HFF-Myc (cell line): ENCODE results near the gene SARNP.

ENCODE experiments used
- DNase-seq: peaks from one replicate; pipeline ENCODE4 v3.0.0-alpha.2; 2011; ENCODE audit warnings: low read depth; ENCODE audit errors: extremely low read depth
- H3K4me3 ChIP-seq: replicated peaks from 2 replicates; pipeline ENCODE4 v1.5.1; 2011; ENCODE audit warnings: low read depth, mild to moderate bottlenecking, control low read depth, low read length
- TF ChIP-seq, protein P1 (sequence below): IDR thresholded peaks from 2 replicates; pipeline ENCODE4 v1.5.1; 2012; ENCODE audit warnings: mild to moderate bottlenecking, low read depth, low read length, control low read depth; ENCODE audit errors: missing control alignments

The SARNP gene

DNA sequence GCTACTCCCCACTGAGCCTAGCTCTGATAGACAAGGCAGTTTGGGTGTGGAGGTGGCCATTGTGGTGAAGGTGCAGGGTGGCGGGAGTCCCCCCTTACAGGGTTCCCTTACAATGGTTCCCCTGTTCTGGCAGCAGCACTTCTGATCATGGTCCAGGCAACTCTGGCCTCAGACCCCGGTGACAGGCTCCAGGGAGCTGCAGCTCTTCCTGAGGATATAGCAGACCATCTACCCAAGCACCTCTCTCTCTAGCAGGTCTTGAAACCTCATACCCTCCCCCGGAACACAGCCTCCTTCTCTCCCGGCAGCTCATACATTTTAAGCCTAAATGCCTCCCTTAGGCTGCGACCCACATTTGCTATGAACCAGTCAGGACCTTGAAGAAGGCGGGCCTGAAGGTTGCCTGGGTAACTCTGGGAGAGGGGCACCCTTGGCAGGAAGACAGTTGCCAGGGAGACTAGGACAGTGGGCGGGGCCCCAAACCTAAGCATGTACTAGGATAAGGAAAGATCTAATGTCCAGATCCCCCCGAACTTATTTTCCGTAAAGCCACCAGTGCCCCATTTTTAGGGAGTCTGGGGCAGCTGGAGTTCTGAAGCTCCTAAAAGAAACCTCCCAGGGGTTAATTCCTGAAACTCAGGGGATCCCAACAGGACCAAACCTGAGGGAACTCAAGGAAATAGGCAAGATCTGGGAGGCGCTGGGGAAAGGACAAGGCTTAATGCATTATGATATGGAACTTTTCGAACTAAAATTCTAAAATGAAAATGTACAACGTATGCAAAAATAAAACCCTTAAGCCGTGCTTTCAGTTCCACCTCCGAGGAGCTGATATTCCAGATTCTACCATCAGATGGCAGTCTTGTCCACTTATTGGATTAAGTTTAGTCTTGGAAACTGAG is 79.2 kb downstream of the SARNP start:
- DNase-seq: peak; percentile 78
- peak overlapping the region; percentile 50 for H3K4me3 ChIP-seq
- TF ChIP-seq, protein P1, sequence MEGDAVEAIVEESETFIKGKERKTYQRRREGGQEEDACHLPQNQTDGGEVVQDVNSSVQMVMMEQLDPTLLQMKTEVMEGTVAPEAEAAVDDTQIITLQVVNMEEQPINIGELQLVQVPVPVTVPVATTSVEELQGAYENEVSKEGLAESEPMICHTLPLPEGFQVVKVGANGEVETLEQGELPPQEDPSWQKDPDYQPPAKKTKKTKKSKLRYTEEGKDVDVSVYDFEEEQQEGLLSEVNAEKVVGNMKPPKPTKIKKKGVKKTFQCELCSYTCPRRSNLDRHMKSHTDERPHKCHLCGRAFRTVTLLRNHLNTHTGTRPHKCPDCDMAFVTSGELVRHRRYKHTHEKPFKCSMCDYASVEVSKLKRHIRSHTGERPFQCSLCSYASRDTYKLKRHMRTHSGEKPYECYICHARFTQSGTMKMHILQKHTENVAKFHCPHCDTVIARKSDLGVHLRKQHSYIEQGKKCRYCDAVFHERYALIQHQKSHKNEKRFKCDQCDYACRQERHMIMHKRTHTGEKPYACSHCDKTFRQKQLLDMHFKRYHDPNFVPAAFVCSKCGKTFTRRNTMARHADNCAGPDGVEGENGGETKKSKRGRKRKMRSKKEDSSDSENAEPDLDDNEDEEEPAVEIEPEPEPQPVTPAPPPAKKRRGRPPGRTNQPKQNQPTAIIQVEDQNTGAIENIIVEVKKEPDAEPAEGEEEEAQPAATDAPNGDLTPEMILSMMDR: peak; percentile 61

DNA sequence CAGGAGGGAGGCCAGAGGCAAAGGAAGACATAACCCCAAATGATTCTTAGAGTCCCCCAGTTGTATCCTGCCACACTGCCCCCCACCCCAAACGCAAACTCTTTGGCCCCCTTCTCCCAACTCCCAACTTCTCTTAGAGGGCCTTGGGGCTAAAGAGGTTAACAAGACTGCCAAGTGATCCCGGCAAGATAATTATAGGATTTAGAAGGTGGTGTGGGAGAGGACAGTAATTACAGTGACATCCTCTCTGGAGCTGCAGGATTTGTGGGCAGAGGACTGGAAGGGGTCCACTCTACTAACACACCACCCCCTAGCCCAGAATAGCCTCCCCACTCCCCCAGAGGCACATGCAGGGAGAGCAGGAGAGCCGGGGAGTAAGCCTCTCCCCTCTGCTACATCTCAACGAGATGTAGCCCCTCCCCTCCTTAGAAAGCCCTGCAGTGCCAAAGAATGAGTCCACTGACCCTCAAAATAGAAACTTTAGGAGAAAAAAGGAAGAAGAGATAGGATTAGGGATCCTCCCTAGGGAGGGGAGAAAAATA is 79.9 kb downstream of the SARNP start:
- no peak for DNase-seq
- TF ChIP-seq, protein P1: no peak
- H3K4me3 ChIP-seq: peak overlapping the region; percentile 50

DNA sequence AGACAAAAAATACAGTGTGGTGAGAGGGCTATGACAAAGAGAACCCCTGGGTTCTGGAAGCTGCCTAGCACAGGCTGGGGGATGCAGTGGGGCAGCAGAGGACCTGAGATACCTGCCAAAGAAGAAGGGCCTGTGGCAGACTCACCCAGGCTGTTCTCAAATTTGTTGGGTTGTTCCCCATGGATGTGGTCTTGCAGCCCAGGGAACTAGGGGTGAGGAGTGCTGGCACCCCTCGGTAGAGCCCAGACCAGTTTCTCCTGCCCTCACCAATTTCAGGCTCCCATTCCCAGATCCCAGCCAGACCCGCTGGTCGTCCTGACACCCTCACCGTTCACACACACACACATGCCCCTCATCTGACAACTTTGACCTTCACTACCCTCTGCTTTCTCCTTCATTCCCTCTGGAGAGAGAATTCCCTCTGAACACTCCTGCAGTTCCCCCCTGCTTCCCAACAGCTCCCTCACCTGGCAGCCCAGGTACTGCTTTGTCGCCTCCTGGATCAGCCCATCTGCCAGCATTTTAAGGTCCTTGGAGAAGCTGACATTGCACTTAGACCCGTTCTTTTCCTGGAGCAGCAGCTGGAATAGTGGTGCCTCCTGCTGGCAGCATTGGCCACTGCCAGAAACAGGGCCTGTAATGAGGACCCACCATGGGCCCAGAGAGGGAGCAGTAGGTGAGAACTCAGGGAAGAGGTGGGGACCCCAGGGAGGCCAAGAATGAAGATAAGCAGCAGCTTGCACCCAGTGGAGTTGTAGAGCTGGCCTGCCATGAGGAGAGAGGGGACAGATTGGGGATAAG is 80.5 kb downstream of the SARNP start:
- TF ChIP-seq, protein P1: peak; percentile 90
- no peak for DNase-seq
- H3K4me3 ChIP-seq: no peak overlapping the region

DNA sequence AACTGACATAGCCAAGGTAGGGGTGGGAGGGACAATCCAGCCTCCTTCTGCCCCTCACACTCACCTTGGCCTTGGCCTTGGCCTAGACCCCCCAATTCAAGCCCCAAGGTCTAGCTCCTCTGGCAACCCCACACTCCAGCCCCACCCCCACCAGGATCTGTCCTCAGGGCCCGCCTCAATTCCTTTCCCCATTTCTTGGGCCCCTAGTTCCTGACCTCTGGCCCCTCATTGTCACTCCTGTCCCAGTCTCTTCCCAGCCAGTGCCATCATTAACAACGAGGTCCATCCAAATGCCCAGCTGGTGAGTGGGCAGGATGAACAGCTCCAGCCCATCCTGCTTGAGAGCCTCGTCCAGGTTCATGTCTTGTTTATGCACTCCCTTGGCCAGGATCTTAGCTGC is 81.4 kb downstream of the SARNP start:
- no peak for DNase-seq
- H3K4me3 ChIP-seq: no peak overlapping the region
- TF ChIP-seq, protein P1: no peak

DNA sequence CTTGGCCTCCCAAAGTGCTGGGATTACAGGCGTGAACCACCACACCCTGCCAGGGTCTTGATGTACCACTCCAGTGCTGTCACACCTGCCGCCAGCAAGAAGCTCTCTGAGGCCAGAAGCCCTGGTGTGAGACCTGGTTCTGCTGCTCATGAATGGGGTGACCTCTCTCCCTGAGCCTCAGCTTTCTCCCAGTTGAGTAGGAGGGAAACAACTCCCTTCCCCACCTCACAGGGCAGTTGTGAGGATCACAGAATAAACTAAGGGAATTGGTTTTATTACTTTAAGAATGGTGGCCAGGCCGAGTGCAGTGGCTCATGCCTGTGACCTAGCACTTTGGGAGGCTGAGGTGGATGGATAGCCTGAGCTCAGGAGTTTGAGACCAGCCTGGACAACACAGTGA is 82.9 kb downstream of the SARNP start:
- TF ChIP-seq, protein P1: no peak
- no peak for DNase-seq
- no peak overlapping the region for H3K4me3 ChIP-seq

DNA sequence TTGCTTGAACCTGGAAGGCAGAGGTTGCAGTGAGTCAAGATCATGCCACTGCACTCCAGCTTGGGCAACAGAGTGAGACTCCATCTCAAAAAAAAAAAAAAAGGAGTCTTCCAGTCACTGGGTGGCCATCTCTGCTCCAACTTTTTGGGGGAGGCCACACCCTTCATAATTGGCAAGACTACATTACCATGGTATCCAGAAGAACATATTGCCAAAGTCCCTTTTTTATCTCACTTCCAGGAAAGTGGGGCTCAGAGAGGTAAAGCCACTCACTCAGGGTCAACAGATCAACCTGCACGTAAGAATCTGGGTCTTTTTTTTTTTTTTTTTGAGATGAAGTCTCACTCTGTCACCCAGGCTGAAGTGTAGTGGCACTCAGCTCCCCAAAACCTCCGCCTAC is 83.7 kb downstream of the SARNP start:
- DNase-seq: no peak
- TF ChIP-seq, protein P1: no peak
- no peak overlapping the region for H3K4me3 ChIP-seq
